BE2C (cell line): ENCODE data around the gene NDUFS6.

Experiments used
- DNase-seq: peaks from one replicate; pipeline ENCODE4 v3.0.0-alpha.2; 2020
- H3K27me3 ChIP-seq: fragments of 250-450 bp; sonication (Bioruptor Pico); 2 replicates; pipeline ENCODE4 v1.5.1; 2020; ENCODE audit warnings: mild to moderate bottlenecking
- H3K36me3 ChIP-seq: fragments of 250-450 bp; sonication (Bioruptor Pico); 2 replicates; pipeline ENCODE4 v1.5.1; 2020; ENCODE audit warnings: mild to moderate bottlenecking
- H3K4me1 ChIP-seq: fragments of 250-450 bp; sonication (Bioruptor Pico); 2 replicates; pipeline ENCODE4 v1.5.1; 2020
- H3K4me3 ChIP-seq: 2 replicates; pipeline ENCODE4 v1.5.1; 2011; ENCODE audit warnings: low read depth, low read length
- H3K9me3 ChIP-seq: fragments of 250-450 bp; sonication (Bioruptor Pico); 2 replicates; pipeline ENCODE4 v1.5.1; 2020
- CTCF ChIP-seq: IDR thresholded peaks from 2 replicates; pipeline ENCODE4 v1.5.1; 2012; ENCODE audit warnings: mild to moderate bottlenecking, low read depth, low read length

Gene NDUFS6

GRCh38 chr5:1820926-1821325 is 19.7 kb downstream of the NDUFS6 start:
- H3K9me3 ChIP-seq = no peaks in the 10 kb centered on the region
- H3K36me3 ChIP-seq = peaks cover 65% of the 10 kb centered on the region
- DNase-seq = no peak
- H3K4me1 ChIP-seq = no peaks in the 10 kb centered on the region
- no peak for TF ChIP-seq CTCF
- no peak overlapping the region for H3K4me3 ChIP-seq
- H3K27me3 ChIP-seq = no peaks in the 10 kb centered on the region

GRCh38 chr5:1821862-1822261 is 20.7 kb downstream of the NDUFS6 start:
- peaks cover 59% of the 10 kb centered on the region for H3K36me3 ChIP-seq

GRCh38 chr5:1823381-1824034 is 22.3 kb downstream of the NDUFS6 start:
- H3K4me1 ChIP-seq = peaks cover 6% of the 10 kb centered on the region
- no peaks in the 10 kb centered on the region for H3K9me3 ChIP-seq
- no peaks in the 10 kb centered on the region for H3K27me3 ChIP-seq
- peaks cover 47% of the 10 kb centered on the region for H3K36me3 ChIP-seq
- TF ChIP-seq CTCF = no peak
- H3K4me3 ChIP-seq = no peak overlapping the region
- DNase-seq = no peak

More at GRCh38 chr5:1821862-1822261, 20.7 kb downstream of the NDUFS6 start:
- no peak for DNase-seq
- no peaks in the 10 kb centered on the region for H3K27me3 ChIP-seq
- H3K9me3 ChIP-seq = no peaks in the 10 kb centered on the region
- H3K4me1 ChIP-seq = peaks cover 6% of the 10 kb centered on the region
- TF ChIP-seq CTCF = no peak
- H3K4me3 ChIP-seq = no peak overlapping the region

DNA sequence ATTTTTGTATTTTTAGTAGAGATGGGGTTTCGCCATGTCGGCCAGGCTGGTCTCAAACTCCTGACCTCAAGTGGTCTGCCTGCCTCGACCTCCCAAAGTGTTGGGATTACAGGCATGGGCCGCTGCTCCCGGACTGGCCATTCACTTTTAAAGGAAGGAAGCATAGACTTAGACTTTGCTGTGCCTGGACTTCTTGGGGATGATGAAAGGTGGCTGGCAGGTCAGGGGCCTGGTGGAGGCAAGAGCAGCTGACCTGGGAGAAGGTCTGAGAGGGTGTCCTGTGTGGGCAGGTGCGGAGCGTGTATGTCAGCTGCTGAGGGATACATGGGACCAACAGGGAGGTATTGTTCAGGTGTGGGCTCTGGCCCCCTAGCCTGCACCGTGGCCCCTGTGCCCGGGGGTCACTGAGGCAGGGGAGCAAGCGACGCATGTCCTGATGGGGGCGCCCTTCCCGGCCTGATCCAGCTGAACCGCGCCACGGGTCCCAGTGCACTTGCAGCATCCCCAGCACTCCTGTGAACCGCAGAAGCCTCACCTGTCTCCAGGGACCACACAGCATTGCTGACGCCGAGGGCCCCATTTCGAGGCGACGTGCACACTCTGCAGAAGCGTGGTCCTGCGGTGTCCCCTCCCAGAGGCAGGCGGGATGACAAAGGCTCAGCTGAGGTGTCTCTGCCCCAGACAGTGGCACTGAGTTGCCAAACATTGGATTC is 23.1 kb downstream of the NDUFS6 start:
- peaks cover 6% of the 10 kb centered on the region for H3K4me1 ChIP-seq
- no peak for DNase-seq
- peaks cover 40% of the 10 kb centered on the region for H3K36me3 ChIP-seq
- H3K27me3 ChIP-seq = no peaks in the 10 kb centered on the region
- no peaks in the 10 kb centered on the region for H3K9me3 ChIP-seq
- H3K4me3 ChIP-seq = no peak overlapping the region
- TF ChIP-seq CTCF = no peak

- Histone ChIP-seq H3K4me3 (no peak overlapping the region), H3K36me3 (peaks cover 31% of the 10 kb centered on the region), H3K4me1 (peaks cover 6% of the 10 kb centered on the region), H3K27me3 (no peaks in the 10 kb centered on the region), H3K9me3 (no peaks in the 10 kb centered on the region)
- no peak for DNase-seq
- no peak for TF ChIP-seq CTCF
These were observed 24.0 kb downstream of the NDUFS6 start for GRCh38 chr5:1824903-1825841.
